ENCODE results near the gene GSN. TPM values are rescaled to one million over a fixed set of nuclear protein-coding genes. Genes with fewer than 3 reads are reported as not detected.

Gene GSN
- polyA plus RNA-seq, 1 experiment = 421 TPM

- Histone ChIP-seq H3K27ac (ENCODE audit: low read depth, low read length) (no peak overlapping the region), H3K4me3 (ENCODE audit: low read depth, low read length) (no peak overlapping the region), H3K9me3 (ENCODE audit: control insufficient read depth, insufficient read depth, low read length) (no peaks in the 10 kb centered on the region; the same call in 1 of the 2 replicates), H3K27me3 (ENCODE audit: control insufficient read depth, insufficient read depth, low read length) (no peaks in the 10 kb centered on the region)
- ChIA-PET POLR2A (no interaction called here), CTCF (interaction anchor here (1.1 to 1.4 kb wide), 2 partner anchors 9 to 46 kb away, joined by 3 to 11 read pairs; no protein-coding TSS in a partner anchor)
- no peak for DNase-seq (ENCODE audit: low read depth, low spot score)
- TF ChIP-seq CTCF (IDR thresholded peaks at IDR 0.05; ENCODE audit: low read depth, low read length) = 0 out of 2 replicates have a peak, but pooled peaks have one; percentile 3
Measured at GRCh38 chr9:121328876-121329681, 61.1 kb downstream of the GSN start.

DNA sequence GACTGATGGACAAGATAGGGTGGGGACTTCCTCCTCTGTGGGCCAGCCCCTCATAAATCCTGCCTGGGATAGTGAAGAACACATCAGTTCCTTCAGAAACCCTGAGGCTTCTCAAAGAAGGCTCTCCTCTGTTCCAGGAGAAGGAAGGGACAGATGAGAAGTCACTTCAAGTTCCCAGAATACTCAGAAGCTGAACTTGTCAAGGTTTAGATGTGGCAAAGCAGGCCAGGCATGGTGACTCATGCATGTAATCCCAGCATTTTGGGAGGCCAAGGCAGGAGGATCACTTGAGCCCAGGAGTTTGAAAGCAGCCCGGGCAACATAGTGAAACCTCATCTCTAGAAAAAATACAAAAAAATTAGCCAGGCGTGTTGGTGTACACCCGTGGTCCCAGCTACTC lies 63.6 kb downstream of the GSN start:
- Histone ChIP-seq H3K27me3 (ENCODE audit: control insufficient read depth, insufficient read depth, low read length) (no peaks in the 10 kb centered on the region), H3K9me3 (ENCODE audit: control insufficient read depth, insufficient read depth, low read length) (no peaks in the 10 kb centered on the region; the same call in 1 of the 2 replicates), H3K4me3 (ENCODE audit: low read depth, low read length) (no peak overlapping the region), H3K27ac (ENCODE audit: low read depth, low read length) (peak overlapping the region; percentile 57)
- no peak for TF ChIP-seq CTCF (IDR thresholded peaks at IDR 0.05; ENCODE audit: low read depth, low read length)
- CTCF ChIA-PET = interaction anchor here (0.6 to 2.6 kb wide), 12 partner anchors 9 to 143 kb away, joined by 3 to 20 read pairs (median 4); no protein-coding TSS in a partner anchor
- DNase-seq (ENCODE audit: low read depth, low spot score) = no peak
- POLR2A ChIA-PET = interaction anchor here (0.7 to 2.1 kb wide), 3 partner anchors 19 to 114 kb away, joined by 3 to 10 read pairs (median 3); no protein-coding TSS in a partner anchor

GRCh38 chr9:121331992-121332685 lies 64.2 kb downstream of the GSN start:
- ChIA-PET POLR2A (interaction anchor here (0.7 to 2.1 kb wide), 4 partner anchors 11 to 114 kb away, joined by 3 to 10 read pairs (median 4); no protein-coding TSS in a partner anchor), CTCF (interaction anchor here (0.6 to 2.6 kb wide), 15 partner anchors 10 to 144 kb away, joined by 3 to 20 read pairs (median 4); no protein-coding TSS in a partner anchor)
- Histone ChIP-seq H3K27me3 (ENCODE audit: control insufficient read depth, insufficient read depth, low read length) (no peaks in the 10 kb centered on the region), H3K4me3 (ENCODE audit: low read depth, low read length) (no peak overlapping the region), H3K9me3 (ENCODE audit: control insufficient read depth, insufficient read depth, low read length) (no peaks in the 10 kb centered on the region), H3K27ac (ENCODE audit: low read depth, low read length) (peak overlapping the region; percentile 57)
- DNase-seq (ENCODE audit: low read depth, low spot score) = no peak
- TF ChIP-seq CTCF (IDR thresholded peaks at IDR 0.05; ENCODE audit: low read depth, low read length) = peak; percentile 68

DNA sequence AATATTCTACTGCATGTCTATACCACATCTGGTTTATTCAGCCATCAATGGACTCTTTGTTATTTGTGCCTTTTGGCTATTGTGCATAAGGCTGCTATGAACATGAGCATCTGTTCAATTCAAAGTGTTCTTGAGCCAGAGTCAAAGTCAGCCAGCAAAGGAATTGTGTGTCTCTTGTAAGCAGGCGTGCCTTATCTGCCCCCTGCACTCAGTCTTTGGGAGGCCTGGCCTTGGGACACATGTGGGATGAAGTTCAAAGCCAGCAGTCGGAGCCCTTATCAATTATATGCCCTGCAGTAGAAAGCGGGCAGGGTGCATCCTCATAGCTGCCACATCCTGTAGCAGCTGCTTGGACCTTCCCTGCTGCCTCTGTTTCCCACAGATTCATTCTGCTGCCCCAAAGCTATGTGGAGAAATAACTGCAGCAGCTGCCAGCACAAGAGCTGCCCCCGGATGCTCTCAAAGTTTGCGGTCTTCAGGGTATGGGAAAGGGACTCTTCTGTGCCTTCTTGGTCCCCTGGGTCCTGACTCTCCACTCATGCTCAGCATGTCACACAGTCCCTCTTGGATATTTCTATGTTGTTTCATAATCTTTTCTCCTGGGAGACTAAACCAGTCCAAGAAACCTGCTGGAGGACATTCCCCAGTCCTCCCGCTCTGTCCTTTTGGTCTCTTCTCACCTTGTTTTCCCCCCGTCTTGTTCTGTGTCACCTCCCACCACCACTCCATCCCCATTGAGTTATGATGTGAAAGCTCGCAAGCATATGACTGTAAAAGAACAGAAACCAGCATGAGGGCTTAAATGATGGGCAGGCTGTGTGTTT lies 66.2 kb downstream of the GSN start:
- ChIA-PET POLR2A (no interaction called here), CTCF (interaction anchor here (1.4 kb wide), 1 partner anchor 14 kb away, joined by 5 read pairs; no protein-coding TSS in a partner anchor)
- no peak for DNase-seq (ENCODE audit: low read depth, low spot score)

More for the DNA sequence above, 66.2 kb downstream of the GSN start:
- H3K4me3 ChIP-seq (ENCODE audit: low read depth, low read length) = no peak overlapping the region
- H3K27ac ChIP-seq (ENCODE audit: low read depth, low read length) = no peak overlapping the region
- TF ChIP-seq CTCF (IDR thresholded peaks at IDR 0.05; ENCODE audit: low read depth, low read length) = no peak
- H3K9me3 ChIP-seq (ENCODE audit: control insufficient read depth, insufficient read depth, low read length) = no peaks in the 10 kb centered on the region
- H3K27me3 ChIP-seq (ENCODE audit: control insufficient read depth, insufficient read depth, low read length) = no peaks in the 10 kb centered on the region

All from AG04450 (cell line).